Measurements from ENCODE around the gene LCN15.

Gene LCN15

DNA sequence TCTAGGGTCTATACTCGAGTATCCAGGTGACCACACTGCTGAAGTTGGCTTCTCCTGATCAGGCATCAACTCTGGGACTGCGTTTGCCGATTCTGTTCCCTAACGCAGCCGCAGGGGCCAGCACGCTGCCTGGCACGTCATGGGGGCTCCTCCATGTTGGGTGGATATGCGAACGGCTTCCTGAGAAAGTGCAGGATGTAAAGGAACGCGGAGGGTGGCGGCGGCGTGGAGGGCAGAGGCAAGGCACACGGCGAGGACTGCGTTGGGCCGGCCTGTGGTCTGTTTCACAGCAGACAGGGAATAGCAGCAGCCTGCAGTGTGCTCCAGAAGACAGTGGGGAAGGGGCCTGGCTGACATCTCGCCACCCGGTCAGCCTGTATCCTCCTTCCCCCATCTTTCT is 25.4 kb downstream of the LCN15 start:
- DNase-seq: no peak

DNA sequence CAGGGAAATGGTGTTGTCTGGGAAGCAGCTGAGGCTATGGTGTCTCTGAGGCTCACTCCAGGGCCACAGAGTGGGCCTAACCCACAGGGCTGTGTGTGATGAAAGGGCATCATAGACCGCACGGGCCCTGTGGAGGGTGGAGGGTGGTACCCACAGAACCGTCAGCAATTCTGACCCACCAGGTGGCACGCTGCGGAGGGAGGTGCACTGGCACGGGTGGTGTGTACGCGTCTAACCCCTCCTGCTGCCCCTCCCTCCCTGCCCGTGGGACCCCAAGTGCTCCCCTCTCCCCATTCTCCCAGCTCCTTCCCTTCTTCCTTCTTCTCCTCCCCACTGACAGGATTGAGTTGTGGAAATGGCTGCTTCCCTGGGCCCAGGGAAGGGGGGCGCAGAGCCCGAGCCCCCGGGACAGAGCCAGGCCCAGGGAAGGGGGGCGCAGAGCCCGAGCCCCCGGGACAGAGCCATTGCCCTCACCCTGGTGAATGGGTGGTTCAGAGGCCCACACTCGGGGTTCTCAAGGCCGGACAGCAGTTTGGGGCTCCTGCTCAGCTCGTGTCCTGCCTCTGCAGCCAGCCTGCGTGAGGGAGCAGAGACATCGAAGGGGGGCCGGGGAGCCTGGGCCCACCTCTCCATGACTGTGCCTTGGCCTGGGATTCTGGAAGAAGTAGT is 28.4 kb downstream of the LCN15 start:
- DNase-seq: no peak

GRCh38 chr9:136734837-136735496 is 29.4 kb downstream of the LCN15 start:
- no peak for DNase-seq

GRCh38 chr9:136733611-136734010 is 30.7 kb downstream of the LCN15 start:
- DNase-seq: no peak

- DNase-seq: no peak
Observed at GRCh38 chr9:136732444-136733178, 31.7 kb downstream of the LCN15 start.

DNA sequence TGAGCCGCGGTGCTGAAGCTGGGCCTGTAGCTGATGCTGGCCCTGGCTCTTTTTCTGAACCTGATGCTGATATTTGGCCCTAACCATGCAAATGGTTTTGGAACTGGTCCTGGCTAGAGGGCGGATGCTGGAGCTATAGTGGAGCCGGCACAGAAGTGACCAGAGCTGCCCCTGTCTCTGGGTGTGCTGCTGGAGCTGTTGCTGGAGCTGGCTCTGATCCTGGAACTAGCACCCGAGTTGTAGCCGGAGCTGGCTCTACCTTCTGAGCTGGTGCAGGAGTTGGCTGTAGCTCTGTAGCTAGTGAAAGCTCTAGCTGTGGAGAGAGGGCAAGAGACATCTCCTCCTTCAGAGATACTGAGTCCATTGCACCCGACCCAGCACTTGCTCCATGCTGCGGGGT is 34.4 kb downstream of the LCN15 start:
- DNase-seq: no peak

DNA sequence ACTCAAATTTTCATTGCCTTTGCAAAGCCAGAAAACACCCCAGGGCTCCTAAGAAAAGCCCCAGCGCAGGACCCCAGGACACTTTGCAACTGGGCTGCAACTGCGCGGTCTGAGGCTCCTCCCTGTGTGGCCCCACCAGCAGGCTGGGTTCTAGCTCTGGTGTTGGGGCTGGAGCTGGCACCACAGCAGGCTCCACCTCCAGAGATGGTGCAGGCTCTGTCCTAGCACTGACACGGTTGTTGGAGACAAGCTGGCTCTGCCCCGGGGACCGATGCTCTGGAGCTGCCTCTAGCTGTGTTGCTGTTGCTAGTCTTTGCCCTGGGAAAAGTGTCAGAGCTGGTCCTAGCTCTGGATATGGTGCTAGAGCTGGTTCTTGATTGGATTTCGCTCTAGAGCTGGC is 35.2 kb downstream of the LCN15 start:
- DNase-seq: no peak

DNA sequence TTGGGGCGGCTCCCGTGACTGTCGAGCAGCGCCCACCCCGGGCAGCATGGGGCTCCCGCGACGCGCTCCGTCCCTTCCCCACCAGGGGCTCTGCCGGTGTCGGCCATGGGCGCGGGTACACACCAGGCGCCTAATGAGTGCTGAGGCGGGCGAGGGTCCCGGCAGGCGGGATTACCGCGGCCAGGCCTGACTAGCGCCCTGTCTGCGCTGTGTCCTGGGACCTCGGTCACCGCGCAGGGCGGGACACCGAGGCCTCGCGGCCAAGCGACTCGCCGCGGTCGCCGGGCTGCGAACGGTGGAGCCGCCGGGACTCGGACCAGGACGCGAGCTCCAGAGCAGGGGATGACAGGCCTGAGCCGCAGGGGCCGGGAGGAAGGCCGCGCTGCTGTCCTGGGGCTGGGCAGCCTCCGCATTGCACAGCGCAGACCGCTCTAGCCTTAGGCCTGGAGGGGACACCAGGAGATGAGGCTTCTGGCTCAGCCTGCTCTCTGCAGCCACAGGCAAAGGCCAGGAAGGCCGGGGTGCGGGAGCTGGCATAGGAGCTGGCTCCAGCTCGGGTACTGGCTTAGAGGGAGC is 35.7 kb downstream of the LCN15 start:
- no peak for DNase-seq

GRCh38 chr9:136728080-136728547 is 36.2 kb downstream of the LCN15 start:
- peak; percentile 93 for DNase-seq

- peak; percentile 66 for DNase-seq
Observed at GRCh38 chr9:136726631-136727191, 37.6 kb downstream of the LCN15 start.

GRCh38 chr9:136726118-136726517 is 38.2 kb downstream of the LCN15 start:
- no peak for DNase-seq

DNA sequence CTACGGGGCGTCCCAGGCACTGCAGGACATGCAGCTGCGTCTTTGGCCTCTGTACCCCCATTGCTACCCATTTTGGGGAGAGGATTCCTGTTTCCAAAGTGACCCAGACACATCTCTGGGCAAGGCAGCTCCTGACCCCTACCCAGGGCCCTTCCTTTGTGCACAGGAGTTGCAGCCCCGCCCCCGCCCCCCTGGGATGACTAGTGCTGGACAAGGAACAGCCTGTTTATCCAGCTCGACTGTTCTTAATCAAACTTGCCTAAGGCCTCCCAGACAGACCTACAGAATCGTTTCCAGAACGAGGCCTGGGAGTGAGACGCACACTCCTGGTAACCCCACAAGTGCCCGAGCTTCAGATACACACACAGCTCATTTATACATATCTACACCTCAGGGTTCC is 38.7 kb downstream of the LCN15 start:
- DNase-seq: no peak

DNA sequence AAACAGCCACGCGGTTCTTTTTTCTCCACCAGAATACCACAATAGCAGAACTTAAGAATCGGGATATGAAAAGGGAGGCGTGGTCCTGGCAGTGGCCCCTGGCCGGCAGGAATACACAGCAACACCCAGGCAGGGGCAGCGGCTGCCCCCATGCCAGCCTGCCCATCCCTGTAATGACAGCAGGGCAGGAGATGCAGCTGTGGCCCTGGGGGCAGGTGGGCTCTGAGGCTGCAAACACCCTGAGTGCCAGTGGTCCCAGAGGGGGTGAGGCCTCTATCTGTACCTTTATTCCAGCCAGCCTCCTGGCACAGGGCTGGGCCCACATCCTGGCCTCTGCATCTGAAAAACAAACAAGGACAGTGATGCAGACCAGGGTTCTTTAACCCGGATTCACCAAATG is 39.5 kb downstream of the LCN15 start:
- no peak for DNase-seq

GRCh38 chr9:136723989-136724388 is 40.3 kb downstream of the LCN15 start:
- DNase-seq: no peak

DNA sequence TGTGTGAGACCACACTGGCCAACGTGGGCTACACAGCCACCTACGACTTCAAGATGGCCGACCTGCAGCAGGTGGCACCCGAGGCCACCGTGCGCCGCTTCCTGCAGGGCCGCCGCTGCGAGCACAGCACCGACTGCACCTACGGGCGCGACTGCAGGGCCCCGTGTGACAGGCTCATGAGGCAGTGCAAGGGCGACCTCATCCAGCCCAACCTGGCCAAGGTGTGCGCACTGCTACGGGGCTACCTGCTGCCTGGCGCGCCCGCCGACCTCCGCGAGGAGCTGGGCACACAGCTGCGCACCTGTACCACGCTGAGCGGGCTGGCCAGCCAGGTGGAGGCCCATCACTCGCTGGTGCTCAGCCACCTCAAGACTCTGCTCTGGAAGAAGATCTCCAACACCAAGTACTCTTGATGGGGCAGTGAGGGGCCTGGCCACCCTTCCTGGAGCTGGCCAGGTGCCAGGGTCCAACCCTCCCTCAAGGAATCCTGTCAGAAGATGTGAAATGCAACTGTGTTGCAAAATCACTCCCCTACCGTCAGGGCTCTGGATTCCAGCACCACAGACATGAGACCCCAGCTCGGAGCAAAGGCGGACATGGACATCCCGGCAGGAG is 40.8 kb downstream of the LCN15 start:
- no peak for DNase-seq

GRCh38 chr9:136722969-136723356 is 41.4 kb downstream of the LCN15 start:
- DNase-seq: no peak

- no peak for DNase-seq
Observed at GRCh38 chr9:136722093-136722968, 42.0 kb downstream of the LCN15 start.

GRCh38 chr9:136721339-136722092 is 42.8 kb downstream of the LCN15 start:
- DNase-seq: no peak

DNA sequence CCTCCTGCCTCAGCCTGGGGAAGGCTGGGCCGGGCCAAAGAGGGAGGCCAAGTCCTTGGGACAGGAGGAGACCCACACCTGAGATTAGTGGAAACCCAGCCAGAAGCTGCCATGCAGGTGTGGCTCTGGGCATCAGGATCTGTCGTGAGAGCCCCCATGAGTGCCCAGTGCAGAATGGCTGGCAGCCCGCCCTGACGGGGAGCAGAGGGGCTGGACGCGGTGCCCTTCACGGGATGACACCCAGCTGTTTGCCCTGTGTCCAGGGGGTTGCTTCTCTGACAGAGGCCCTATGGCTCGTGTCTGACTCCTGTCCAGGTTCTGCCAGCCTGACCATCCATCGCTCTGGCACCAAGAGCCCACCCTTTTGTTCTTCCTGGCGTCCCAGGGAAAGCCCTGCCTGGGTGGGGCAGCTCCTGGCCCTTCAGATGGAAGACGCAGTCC is 43.4 kb downstream of the LCN15 start:
- no peak for DNase-seq

- DNase-seq: no peak
Observed at GRCh38 chr9:136720251-136720897, 43.9 kb downstream of the LCN15 start.

All from CD4-positive, alpha-beta T cell treated with Interleukin-17A for 1 hour (primary cell).